ENCODE data around the gene DOCK3.
A peak's percentile ranks its signal among the peaks of the same experiment; 100 is the strongest.

DOCK3 gene, protein sequence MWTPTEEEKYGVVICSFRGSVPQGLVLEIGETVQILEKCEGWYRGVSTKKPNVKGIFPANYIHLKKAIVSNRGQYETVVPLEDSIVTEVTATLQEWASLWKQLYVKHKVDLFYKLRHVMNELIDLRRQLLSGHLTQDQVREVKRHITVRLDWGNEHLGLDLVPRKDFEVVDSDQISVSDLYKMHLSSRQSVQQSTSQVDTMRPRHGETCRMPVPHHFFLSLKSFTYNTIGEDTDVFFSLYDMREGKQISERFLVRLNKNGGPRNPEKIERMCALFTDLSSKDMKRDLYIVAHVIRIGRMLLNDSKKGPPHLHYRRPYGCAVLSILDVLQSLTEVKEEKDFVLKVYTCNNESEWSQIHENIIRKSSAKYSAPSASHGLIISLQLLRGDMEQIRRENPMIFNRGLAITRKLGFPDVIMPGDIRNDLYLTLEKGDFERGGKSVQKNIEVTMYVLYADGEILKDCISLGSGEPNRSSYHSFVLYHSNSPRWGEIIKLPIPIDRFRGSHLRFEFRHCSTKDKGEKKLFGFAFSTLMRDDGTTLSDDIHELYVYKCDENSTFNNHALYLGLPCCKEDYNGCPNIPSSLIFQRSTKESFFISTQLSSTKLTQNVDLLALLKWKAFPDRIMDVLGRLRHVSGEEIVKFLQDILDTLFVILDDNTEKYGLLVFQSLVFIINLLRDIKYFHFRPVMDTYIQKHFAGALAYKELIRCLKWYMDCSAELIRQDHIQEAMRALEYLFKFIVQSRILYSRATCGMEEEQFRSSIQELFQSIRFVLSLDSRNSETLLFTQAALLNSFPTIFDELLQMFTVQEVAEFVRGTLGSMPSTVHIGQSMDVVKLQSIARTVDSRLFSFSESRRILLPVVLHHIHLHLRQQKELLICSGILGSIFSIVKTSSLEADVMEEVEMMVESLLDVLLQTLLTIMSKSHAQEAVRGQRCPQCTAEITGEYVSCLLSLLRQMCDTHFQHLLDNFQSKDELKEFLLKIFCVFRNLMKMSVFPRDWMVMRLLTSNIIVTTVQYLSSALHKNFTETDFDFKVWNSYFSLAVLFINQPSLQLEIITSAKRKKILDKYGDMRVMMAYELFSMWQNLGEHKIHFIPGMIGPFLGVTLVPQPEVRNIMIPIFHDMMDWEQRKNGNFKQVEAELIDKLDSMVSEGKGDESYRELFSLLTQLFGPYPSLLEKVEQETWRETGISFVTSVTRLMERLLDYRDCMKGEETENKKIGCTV (N-terminal part only)

GRCh38 chr3:50674349-50675178 is at the start of gene DOCK3:
Gene DOCK3, plus strand, starts transcription at chr3:50674927. Its CDS starts 337 bp downstream, at chr3:50675264.
- DNase-seq (ENCODE audit: low spot score), result no peak

- no peak for DNase-seq (ENCODE audit: low spot score)
Observed at GRCh38 chr3:50625231-50626182, 49.2 kb upstream of the DOCK3 start.

- no peak for DNase-seq (ENCODE audit: low spot score)
Observed at GRCh38 chr3:50626401-50626800, 48.3 kb upstream of the DOCK3 start.

GRCh38 chr3:50627407-50628051 is 47.2 kb upstream of the DOCK3 start:
- DNase-seq (ENCODE audit: low spot score), result peak; percentile 13

DNA sequence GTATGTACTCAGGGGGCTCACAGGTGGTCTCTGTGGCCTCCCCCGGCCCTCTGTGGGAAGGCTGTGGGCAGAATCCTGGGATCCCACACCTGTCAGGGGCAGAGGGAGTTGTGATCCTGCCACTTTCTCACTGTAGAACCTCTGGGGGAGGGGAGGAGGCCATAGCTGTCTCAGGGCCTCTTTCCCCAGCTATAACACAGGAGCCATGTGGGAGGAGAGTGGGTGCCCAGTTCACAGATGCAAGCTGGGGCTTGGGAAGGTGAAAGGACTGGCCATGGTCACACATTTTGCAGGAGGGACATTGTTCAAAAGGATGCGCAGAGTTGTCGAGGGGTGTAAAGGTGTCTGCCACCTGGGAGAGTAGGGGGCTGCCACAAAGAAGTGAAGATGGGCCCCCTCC is 46.1 kb upstream of the DOCK3 start:
- no peak for DNase-seq (ENCODE audit: low spot score)

- DNase-seq (ENCODE audit: low spot score), result no peak
Observed at GRCh38 chr3:50630394-50630793, 44.3 kb upstream of the DOCK3 start.

DNA sequence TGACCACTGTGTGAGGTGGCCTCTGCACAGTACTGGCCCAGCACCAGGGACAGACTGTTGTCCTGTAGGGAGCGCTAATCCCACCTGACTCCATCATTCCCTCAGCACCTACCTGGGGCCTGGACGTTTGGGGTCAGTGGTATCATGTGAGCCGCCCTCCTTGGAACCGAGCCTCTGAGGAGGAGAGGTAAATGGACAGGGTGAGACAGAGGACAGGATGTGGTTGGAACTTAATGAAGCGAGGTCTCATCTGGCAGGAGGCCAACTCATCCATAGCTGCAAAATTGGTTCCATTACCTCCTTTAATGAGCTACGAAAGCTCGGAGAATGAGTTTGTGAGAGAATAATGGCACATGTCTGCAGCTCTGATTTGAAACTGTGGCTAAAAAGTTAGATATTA is 43.9 kb upstream of the DOCK3 start:
- DNase-seq (ENCODE audit: low spot score), result no peak

- DNase-seq (ENCODE audit: low spot score), result no peak
Observed at GRCh38 chr3:50632450-50632849, 42.3 kb upstream of the DOCK3 start.

GRCh38 chr3:50633230-50633790 is 41.4 kb upstream of the DOCK3 start:
- DNase-seq (ENCODE audit: low spot score), result no peak

DNA sequence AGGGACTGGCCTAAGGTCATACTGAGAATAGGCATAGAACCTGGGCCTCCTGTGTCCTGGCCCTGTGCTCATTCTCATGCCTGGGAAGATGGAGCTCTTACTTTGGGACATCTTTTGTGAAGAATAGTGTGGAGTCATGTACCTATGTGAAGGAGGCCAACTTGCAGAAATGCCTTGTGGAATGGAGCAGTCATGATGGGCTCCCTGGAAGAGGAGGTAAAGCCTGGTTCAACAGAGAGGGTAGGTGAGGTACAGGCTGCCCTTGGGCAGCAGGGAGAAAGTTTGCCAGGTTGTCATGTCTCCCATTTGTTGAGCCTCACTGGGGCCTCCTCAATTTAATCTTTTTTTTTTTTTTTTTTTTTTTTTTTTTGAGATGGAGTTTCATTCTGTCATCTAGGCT is 39.7 kb upstream of the DOCK3 start:
- no peak for DNase-seq (ENCODE audit: low spot score)

DNA sequence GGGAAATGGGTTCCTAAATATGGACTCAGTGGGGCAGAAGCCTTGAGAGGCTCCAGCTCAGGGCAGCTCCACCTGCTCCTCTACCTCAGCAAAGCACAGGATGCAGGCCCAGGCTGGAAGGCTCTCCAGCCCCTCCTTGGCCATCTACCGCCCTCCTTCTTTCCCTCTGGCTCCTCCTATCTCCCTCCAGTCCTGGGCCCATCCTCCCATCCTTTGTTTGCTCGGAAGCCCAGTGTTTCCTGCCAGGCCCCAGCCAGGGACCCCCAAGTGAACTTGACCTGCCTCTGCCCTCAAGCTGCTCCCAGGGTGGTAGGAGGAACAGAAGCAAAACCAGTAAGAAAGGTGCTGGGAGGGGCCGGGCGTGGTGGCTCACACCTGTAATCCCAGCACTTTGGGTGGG is 37.7 kb upstream of the DOCK3 start:
- DNase-seq (ENCODE audit: low spot score), result no peak

- DNase-seq (ENCODE audit: low spot score), result no peak
Observed at GRCh38 chr3:50637945-50638344, 36.8 kb upstream of the DOCK3 start.

DNA sequence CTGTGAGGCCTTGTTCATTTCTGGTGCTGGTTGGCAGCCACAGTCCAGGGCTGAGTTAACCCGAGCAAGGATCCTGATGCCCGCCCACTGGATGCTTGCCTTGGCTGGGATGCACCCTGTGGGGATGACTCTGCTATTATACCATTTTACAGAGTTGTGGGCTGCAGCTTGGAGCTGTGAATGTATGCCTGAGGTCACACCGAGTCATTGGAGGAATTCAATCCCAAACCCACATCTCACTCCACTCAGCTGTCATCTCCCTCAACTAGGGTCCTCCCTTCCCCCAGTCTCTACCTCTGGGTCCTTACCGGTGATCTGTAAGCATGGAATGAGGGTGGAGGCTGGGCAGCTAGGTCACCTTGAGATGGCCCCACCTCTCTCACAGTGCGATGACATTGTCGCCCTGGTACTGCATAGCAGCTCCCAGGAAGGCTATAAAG is 35.7 kb upstream of the DOCK3 start:
- DNase-seq (ENCODE audit: low spot score), result no peak

- no peak for DNase-seq (ENCODE audit: low spot score)
Observed at GRCh38 chr3:50642382-50642781, 32.3 kb upstream of the DOCK3 start.

GRCh38 chr3:50644561-50644960 is 30.2 kb upstream of the DOCK3 start:
- DNase-seq (ENCODE audit: low spot score), result no peak

GRCh38 chr3:50645378-50645777 is 29.3 kb upstream of the DOCK3 start:
- DNase-seq (ENCODE audit: low spot score), result no peak

GRCh38 chr3:50648313-50648712 is 26.4 kb upstream of the DOCK3 start:
- no peak for DNase-seq (ENCODE audit: low spot score)

DNA sequence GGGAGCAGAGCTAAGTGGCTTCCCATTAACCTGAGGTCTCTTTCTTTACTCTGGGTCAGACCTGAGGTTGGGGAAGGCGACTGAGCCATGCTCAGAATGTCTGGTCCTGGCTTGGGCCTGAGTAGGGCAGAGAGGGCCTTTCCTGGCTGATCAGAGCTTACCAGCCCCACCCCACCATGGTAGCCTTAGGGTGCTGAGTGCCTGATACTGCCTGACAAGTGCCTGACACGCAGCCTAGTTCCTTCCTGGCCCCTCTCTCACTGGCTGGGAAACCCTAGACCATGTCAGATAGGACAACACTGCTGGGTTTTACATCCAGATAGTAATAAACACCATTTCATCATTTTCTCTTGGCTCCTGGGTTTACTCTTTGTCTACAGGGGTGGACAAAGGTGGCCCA is 25.8 kb upstream of the DOCK3 start:
- DNase-seq (ENCODE audit: low spot score), result no peak

- no peak for DNase-seq (ENCODE audit: low spot score)
Observed at GRCh38 chr3:50649451-50649931, 25.2 kb upstream of the DOCK3 start.

Data from NAMALWA (cell line).